Peyer's patch (tissue), 4 donors: ENCODE data around the gene ARF6.

Source experiments
- POLR2A ChIP-seq, 2 donors: fragments of 450-650 bp; IDR thresholded peaks; one replicate each; pipeline ENCODE4 v1.5.1; 2017; ENCODE audit warnings: antibody characterized with exemption in 2 of 2, mild to moderate bottlenecking in 2 of 2, moderate library complexity in 2 of 2
- TF ChIP-seq, protein P1 (sequence below), 6 experiments: fragments of 450-650 bp in 4 of 6; fragments of 200-600 bp in 2 of 6; sonication (generic) in 1 of 6; IDR thresholded peaks; one replicate each; pipeline ENCODE4 v1.5.1; 2017 to 2019; ENCODE audit warnings: antibody characterized with exemption in 6 of 6, mild to moderate bottlenecking in 3 of 6, moderate library complexity in 1 of 6

DNA sequence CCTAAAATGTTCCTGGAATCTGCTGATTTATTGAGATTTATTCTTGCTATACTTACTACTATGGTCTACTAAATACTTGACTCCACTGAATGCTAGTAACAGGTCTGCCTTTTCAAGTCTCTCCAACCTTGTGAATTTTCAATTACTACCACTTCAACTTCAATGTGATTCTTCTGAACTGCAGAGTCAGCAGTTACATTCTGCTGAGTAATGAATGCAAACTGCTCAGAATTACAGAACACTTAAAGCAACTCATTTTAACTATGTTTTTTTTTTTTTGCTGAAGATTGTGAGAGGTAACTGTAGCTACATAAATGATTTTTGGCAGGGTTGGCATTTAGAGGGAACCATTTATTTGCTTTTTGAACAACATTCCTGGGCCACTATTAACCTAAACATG is 41.8 kb downstream of the ARF6 start:
- TF ChIP-seq, protein P1, sequence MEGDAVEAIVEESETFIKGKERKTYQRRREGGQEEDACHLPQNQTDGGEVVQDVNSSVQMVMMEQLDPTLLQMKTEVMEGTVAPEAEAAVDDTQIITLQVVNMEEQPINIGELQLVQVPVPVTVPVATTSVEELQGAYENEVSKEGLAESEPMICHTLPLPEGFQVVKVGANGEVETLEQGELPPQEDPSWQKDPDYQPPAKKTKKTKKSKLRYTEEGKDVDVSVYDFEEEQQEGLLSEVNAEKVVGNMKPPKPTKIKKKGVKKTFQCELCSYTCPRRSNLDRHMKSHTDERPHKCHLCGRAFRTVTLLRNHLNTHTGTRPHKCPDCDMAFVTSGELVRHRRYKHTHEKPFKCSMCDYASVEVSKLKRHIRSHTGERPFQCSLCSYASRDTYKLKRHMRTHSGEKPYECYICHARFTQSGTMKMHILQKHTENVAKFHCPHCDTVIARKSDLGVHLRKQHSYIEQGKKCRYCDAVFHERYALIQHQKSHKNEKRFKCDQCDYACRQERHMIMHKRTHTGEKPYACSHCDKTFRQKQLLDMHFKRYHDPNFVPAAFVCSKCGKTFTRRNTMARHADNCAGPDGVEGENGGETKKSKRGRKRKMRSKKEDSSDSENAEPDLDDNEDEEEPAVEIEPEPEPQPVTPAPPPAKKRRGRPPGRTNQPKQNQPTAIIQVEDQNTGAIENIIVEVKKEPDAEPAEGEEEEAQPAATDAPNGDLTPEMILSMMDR (IDR thresholded peaks at IDR 0.05) = no peak
- no peak for TF ChIP-seq POLR2A (IDR thresholded peaks at IDR 0.05)
